GM23338 (cell line): ENCODE measurements around the gene SNUPN. TPM values are rescaled to one million over a fixed set of nuclear protein-coding genes. Genes with fewer than 3 reads are reported as not detected.

Experiments
- ATAC-seq: fragments of 200-7000 bp; cut with Tn5 transposase; 3 replicates; pipeline ENCODE4 v1.9.1; 2020
- DNase-seq: peaks from one replicate; pipeline ENCODE4 v3.0.0-alpha.2; 2015; ENCODE audit warnings: low spot score
- H2AFZ ChIP-seq: fragments of 200-600 bp; sonication (generic); 2 replicates; pipeline ENCODE4 v1.8.0; 2016; ENCODE audit warnings: antibody characterized with exemption, mild to moderate bottlenecking, moderate library complexity
- H3F3A ChIP-seq: fragments of 200-600 bp; sonication (generic); replicated peaks from 2 replicates; pipeline ENCODE4 v1.8.0; 2017; ENCODE audit warnings: antibody characterized with exemption, mixed run types, low read depth
- H3K27ac ChIP-seq: fragments of 200-600 bp; sonication (generic); 2 replicates; pipeline ENCODE4 v1.6.1; 2016; ENCODE audit warnings: low read depth
- H3K27me3 ChIP-seq: fragments of 200-600 bp; sonication (generic); 2 replicates; pipeline ENCODE4 v1.8.0; 2016; ENCODE audit warnings: mild to moderate bottlenecking, mixed run types, moderate library complexity; ENCODE audit not compliant: insufficient read depth
- H3K36me3 ChIP-seq: fragments of 200-600 bp; sonication (generic); 2 replicates; pipeline ENCODE4 v1.8.0; 2016; ENCODE audit warnings: mild to moderate bottlenecking; ENCODE audit not compliant: insufficient read depth
- H3K4me1 ChIP-seq: fragments of 200-600 bp; sonication (generic); 2 replicates; pipeline ENCODE4 v1.8.0; 2016; ENCODE audit warnings: mild to moderate bottlenecking, moderate library complexity; ENCODE audit not compliant: insufficient read depth
- H3K4me2 ChIP-seq: fragments of 200-600 bp; sonication (generic); 2 replicates; pipeline ENCODE4 v1.7.1; 2017; ENCODE audit warnings: mixed run types
- H3K4me3 ChIP-seq: fragments of 200-600 bp; sonication (generic); 2 replicates; pipeline ENCODE4 v1.6.1; 2016; ENCODE audit warnings: mixed run types
- H3K79me2 ChIP-seq: fragments of 200-600 bp; sonication (generic); replicated peaks from 2 replicates; pipeline ENCODE4 v1.8.0; 2017; ENCODE audit warnings: mild to moderate bottlenecking; ENCODE audit not compliant: insufficient read depth
- H3K9me2 ChIP-seq: fragments of 200-600 bp; sonication (generic); 2 replicates; pipeline ENCODE4 v1.8.0; 2017; ENCODE audit not compliant: insufficient read depth
- H4K20me1 ChIP-seq: fragments of 200-600 bp; sonication (generic); replicated peaks from 2 replicates; pipeline ENCODE4 v1.8.0; 2017; ENCODE audit warnings: mild to moderate bottlenecking; ENCODE audit not compliant: insufficient read depth
- H3K27ac Mint-ChIP-seq: 2 replicates; pipeline ENCODE4 v1.8.0; 2020; ENCODE audit warnings: inconsistent platforms, mild to moderate bottlenecking, moderate library complexity, mixed read lengths
- H3K27me3 Mint-ChIP-seq: 3 replicates; pipeline ENCODE4 v1.8.0; 2022; ENCODE audit warnings: low read depth, mild to moderate bottlenecking, moderate library complexity, mixed read lengths, inconsistent platforms; ENCODE audit not compliant: insufficient read depth, poor library complexity
- H3K36me3 Mint-ChIP-seq: 3 replicates; pipeline ENCODE4 v1.8.0; 2021; ENCODE audit warnings: low read depth, mild to moderate bottlenecking, inconsistent platforms, moderate library complexity, mixed read lengths
- H3K4me1 Mint-ChIP-seq: 3 replicates; pipeline ENCODE4 v1.8.0; 2020; ENCODE audit warnings: mild to moderate bottlenecking, inconsistent platforms, mixed read lengths
- H3K4me3 Mint-ChIP-seq: 3 replicates; pipeline ENCODE4 v1.8.0; 2021; ENCODE audit warnings: moderate library complexity, mild to moderate bottlenecking, inconsistent platforms, mixed read lengths
- H3K9me3 Mint-ChIP-seq: 3 replicates; pipeline ENCODE4 v1.8.0; 2020; ENCODE audit warnings: moderate library complexity, mild to moderate bottlenecking, inconsistent platforms, mixed read lengths
- JUNB ChIP-seq: IDR thresholded peaks from one replicate; pipeline ENCODE4 v1.6.1; 2016; ENCODE audit warnings: antibody characterized with exemption; ENCODE audit not compliant: unreplicated experiment
- POLR2AphosphoS5 ChIP-seq: IDR thresholded peaks from 2 replicates; pipeline ENCODE4 v1.6.1; 2016; ENCODE audit warnings: antibody characterized with exemption, low read depth
- STAT1 ChIP-seq: IDR thresholded peaks from one replicate; pipeline ENCODE4 v1.6.1; 2016; ENCODE audit warnings: antibody characterized with exemption; ENCODE audit not compliant: unreplicated experiment
- ZNF114 ChIP-seq: fragments of 250-450 bp; sonication (Bioruptor Pico); IDR thresholded peaks from 2 replicates; pipeline ENCODE4 v1.5.0; 2020; ENCODE audit warnings: mild to moderate bottlenecking, moderate library complexity
- ZNF331 ChIP-seq: fragments of 250-450 bp; sonication (Bioruptor Pico); IDR thresholded peaks from 2 replicates; pipeline ENCODE4 v1.5.0; 2020; ENCODE audit warnings: low read depth, mild to moderate bottlenecking, moderate library complexity
- ZNF462 ChIP-seq: fragments of 250-450 bp; sonication (Bioruptor Pico); IDR thresholded peaks from 2 replicates; pipeline ENCODE4 v1.5.0; 2020; ENCODE audit warnings: mild to moderate bottlenecking, moderate library complexity
- polyA plus RNA-seq: library from polyadenylated mRNA; unstranded; fragments of >200 nt; fragmentation: Nextera tagmentation; extraction: Ambion mirVana; gene quantifications from 2 replicates; pipeline ENCODE4 v1.2.1, GENCODE V29; 2016
- total RNA-seq: library from RNA; depleted of rRNA; stranded (reverse); fragments of >200 nt; shearing (Covaris generic); gene quantifications from 2 replicates; pipeline ENCODE4 v1.2.3, GENCODE V29; 2014

The SNUPN gene
- total and polyA plus RNA-seq, 2 experiments from 2014 or later = 20.5 to 27.7 TPM

GRCh38 chr15:75641603-75642002, 16.1 kb upstream of the SNUPN start (continued):
- TF ChIP-seq ZNF462 (CRISPR knock-in tag) = no peak
- TF ChIP-seq STAT1 = no peak
- TF ChIP-seq ZNF331 (CRISPR knock-in tag) = no peak

- no peak for DNase-seq
- H3K27ac Mint-ChIP-seq = peak overlapping the region; percentile 98
- peak overlapping the region; percentile 89 for H3K4me3 ChIP-seq
- H3K27ac ChIP-seq = peak overlapping the region; percentile 98
- no peaks in the 10 kb centered on the region for H3K9me2 ChIP-seq
- peaks cover 28% of the 10 kb centered on the region for H3F3A ChIP-seq
- peaks cover 29% of the 10 kb centered on the region for H3K4me1 Mint-ChIP-seq
- no peaks in the 10 kb centered on the region for H3K36me3 ChIP-seq
- peaks cover 26% of the 10 kb centered on the region for H4K20me1 ChIP-seq
- H3K4me3 Mint-ChIP-seq = peak overlapping the region; percentile 90
- peaks cover 7% of the 10 kb centered on the region for H3K27me3 ChIP-seq
- ATAC-seq = no peak
- H3K9me3 Mint-ChIP-seq = no peaks in the 10 kb centered on the region; the same call in 1 of the 3 replicates
- peaks cover 38% of the 10 kb centered on the region for H3K79me2 ChIP-seq
- H3K4me1 ChIP-seq = peaks cover 24% of the 10 kb centered on the region
- H3K4me2 ChIP-seq = peak overlapping the region; percentile 77
- 0 out of 2 replicates have a peak overlapping the region, but pooled peaks have one; percentile 7 for H2AFZ ChIP-seq
- H3K36me3 Mint-ChIP-seq = peaks cover 14% of the 10 kb centered on the region
- H3K27me3 Mint-ChIP-seq = peaks cover 22% of the 10 kb centered on the region
- no peak for TF ChIP-seq JUNB
- no peak for TF ChIP-seq ZNF462 (CRISPR knock-in tag)
- TF ChIP-seq STAT1 = no peak
- TF ChIP-seq POLR2AphosphoS5 = no peak
- TF ChIP-seq ZNF114 (CRISPR knock-in tag) = no peak
These were observed 15.6 kb upstream of the SNUPN start for GRCh38 chr15:75641179-75641503.
